ENCODE measurements around the gene SHMT2. TPM values are rescaled to one million over a fixed set of nuclear protein-coding genes. Genes with fewer than 3 reads are reported as not detected.

The SHMT2 gene
- total and polyA plus RNA-seq, 3 donors from 2014 or later = 24.8 to 33.9 (median 25.9) TPM

DNA sequence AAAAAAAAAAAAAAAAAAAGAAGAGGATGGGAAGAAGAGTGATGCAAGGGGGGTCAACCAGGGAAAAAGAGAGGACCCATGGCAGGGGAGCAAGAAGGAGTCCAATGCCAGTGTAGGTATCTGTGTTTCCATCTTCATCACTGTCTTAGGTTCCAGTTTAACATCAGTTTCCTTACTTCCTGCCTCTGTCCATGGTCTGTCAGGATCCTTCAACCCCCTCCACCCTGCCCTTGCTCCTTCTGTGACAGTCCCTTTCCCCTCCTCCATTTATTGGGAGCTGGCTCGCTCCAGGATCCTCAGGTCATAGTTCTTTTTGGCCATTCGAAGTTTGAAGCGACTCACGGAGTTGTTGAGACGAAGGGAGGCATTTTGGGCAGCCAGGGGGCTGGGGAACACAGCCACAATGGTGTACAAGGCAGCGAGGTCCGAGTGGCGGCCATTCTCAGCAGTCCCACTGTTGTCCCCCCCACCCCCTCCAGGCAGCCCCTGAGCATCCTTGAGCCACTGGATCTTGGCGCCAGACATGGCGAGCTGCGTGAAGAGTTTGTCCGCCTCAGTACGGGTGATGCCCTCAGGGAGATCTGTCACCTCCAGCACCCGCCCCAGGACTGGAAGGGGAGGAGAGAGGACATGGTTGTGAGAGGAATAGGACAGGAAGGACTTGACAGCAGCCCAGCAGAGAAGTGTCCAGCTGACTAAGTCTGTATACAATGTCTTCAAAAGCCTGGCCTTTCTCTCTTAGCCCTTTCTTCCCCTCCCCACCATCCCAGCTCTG, 25.2 kb downstream of the SHMT2 start:
- no peak overlapping the region for H3K4me3 ChIP-seq
- peak; percentile 13 for DNase-seq
- no peak for TF ChIP-seq POLR2A (IDR thresholded peaks at IDR 0.05)
- TF ChIP-seq, protein P1, sequence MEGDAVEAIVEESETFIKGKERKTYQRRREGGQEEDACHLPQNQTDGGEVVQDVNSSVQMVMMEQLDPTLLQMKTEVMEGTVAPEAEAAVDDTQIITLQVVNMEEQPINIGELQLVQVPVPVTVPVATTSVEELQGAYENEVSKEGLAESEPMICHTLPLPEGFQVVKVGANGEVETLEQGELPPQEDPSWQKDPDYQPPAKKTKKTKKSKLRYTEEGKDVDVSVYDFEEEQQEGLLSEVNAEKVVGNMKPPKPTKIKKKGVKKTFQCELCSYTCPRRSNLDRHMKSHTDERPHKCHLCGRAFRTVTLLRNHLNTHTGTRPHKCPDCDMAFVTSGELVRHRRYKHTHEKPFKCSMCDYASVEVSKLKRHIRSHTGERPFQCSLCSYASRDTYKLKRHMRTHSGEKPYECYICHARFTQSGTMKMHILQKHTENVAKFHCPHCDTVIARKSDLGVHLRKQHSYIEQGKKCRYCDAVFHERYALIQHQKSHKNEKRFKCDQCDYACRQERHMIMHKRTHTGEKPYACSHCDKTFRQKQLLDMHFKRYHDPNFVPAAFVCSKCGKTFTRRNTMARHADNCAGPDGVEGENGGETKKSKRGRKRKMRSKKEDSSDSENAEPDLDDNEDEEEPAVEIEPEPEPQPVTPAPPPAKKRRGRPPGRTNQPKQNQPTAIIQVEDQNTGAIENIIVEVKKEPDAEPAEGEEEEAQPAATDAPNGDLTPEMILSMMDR (IDR thresholded peaks at IDR 0.05) = no peak
- 93% methylated on average over 12 to 14 of the region's 14 CpGs for WGBS, 2 donors
- H3K4me1 ChIP-seq = peaks cover 3% of the 10 kb centered on the region
- no peaks in the 10 kb centered on the region for H3K9me3 ChIP-seq
- intact Hi-C loops (cut with DNase I; ENCODE audit: low total_unique reads) = no loop called here
- no peak overlapping the region for H3K27ac ChIP-seq
- no peaks in the 10 kb centered on the region for H3K27me3 ChIP-seq
- no peaks in the 10 kb centered on the region for H3K36me3 ChIP-seq (ENCODE audit: low read depth, missing control alignments)

- WGBS, 2 donors = 93 to 95% methylated on average over 5 to 6 of the region's 6 CpGs
- Histone ChIP-seq H3K4me3 (no peak overlapping the region), H3K9me3 (no peaks in the 10 kb centered on the region), H3K36me3 (ENCODE audit: low read depth, missing control alignments) (no peaks in the 10 kb centered on the region), H3K27ac (no peak overlapping the region), H3K27me3 (no peaks in the 10 kb centered on the region), H3K4me1 (peaks cover 4% of the 10 kb centered on the region)
- no peak for TF ChIP-seq POLR2A (IDR thresholded peaks at IDR 0.05)
- TF ChIP-seq, protein P1 (IDR thresholded peaks at IDR 0.05) = no peak
- peak; percentile 7 for DNase-seq
- intact Hi-C loops (cut with DNase I; ENCODE audit: low total_unique reads) = no loop called here
Measured at GRCh38 chr12:57255916-57256315, 26.4 kb downstream of the SHMT2 start.

GRCh38 chr12:57258977-57259970, 29.8 kb downstream of the SHMT2 start:
- WGBS, 2 donors = 61 to 71% methylated on average over 5 to 6 of the region's 6 CpGs

DNA sequence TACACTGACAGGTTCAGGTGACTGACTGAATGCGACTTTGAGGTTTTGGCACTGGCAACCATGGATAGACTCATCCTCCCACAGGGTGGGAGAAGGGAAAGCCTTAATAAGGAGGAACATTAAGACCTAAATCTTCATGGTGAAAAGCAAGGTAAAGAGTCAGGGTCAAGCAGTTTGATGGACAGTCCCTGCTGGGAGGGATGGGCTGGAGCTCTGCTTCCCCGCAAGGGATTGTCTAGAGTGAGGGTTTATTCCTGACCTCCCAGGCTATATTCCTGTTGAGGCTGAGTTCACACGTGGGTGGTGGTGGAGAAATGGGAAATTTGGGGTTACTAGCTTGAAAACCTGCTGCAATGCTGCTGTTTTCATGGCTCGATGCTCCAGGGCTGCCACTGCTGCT, 30.9 kb downstream of the SHMT2 start:
- no peaks in the 10 kb centered on the region for H3K36me3 ChIP-seq (ENCODE audit: low read depth, missing control alignments)
- DNase-seq = no peak
- 84 to 94% methylated on average over 4 of the region's 4 CpGs for WGBS, 2 donors
- TF ChIP-seq, protein P1 (IDR thresholded peaks at IDR 0.05) = no peak
- no peak for TF ChIP-seq POLR2A (IDR thresholded peaks at IDR 0.05)
- intact Hi-C loops (cut with DNase I; ENCODE audit: low total_unique reads) = no loop called here
- H3K4me3 ChIP-seq = no peak overlapping the region
- no peaks in the 10 kb centered on the region for H3K9me3 ChIP-seq
- H3K27me3 ChIP-seq = no peaks in the 10 kb centered on the region
- H3K27ac ChIP-seq = no peak overlapping the region
- H3K4me1 ChIP-seq = peaks cover 4% of the 10 kb centered on the region

More at GRCh38 chr12:57258977-57259970, 29.8 kb downstream of the SHMT2 start:
- Histone ChIP-seq H3K9me3 (no peaks in the 10 kb centered on the region), H3K27ac (no peak overlapping the region), H3K27me3 (no peaks in the 10 kb centered on the region), H3K4me1 (peaks cover 4% of the 10 kb centered on the region), H3K4me3 (no peak overlapping the region), H3K36me3 (ENCODE audit: low read depth, missing control alignments) (no peaks in the 10 kb centered on the region)
- peak; percentile 53 for DNase-seq
- TF ChIP-seq, protein P1 (IDR thresholded peaks at IDR 0.05) = no peak
- no peak for TF ChIP-seq POLR2A (IDR thresholded peaks at IDR 0.05)
- intact Hi-C loops (cut with DNase I; ENCODE audit: low total_unique reads) = no loop called here
